Esophagus squamous epithelium (tissue), 5 donors: ENCODE data around the gene RTEL1. TPM values are rescaled to one million over a fixed set of nuclear protein-coding genes. Genes with fewer than 3 reads are reported as not detected.

Experiments
- DNase-seq: peaks from one replicate; lab custom pipeline; 2025; lab: John Stamatoyannopoulos, UW
- H3K27ac ChIP-seq, 4 donors: fragments of 200-600 bp; sonication (generic); one replicate each; pipeline ENCODE4 v1.5.1; 2016 to 2019; ENCODE audit warnings: mild to moderate bottlenecking in 1 of 4
- H3K27me3 ChIP-seq, 4 donors: fragments of 200-600 bp; sonication (generic); 1 replicate in 3 of 4; 2 replicates in 1 of 4; pipeline versions ENCODE4 v1.5.1 to v1.6.0; 2017 to 2021; ENCODE audit warnings: antibody characterized with exemption in 1 of 4
- H3K36me3 ChIP-seq, 3 donors: fragments of 200-600 bp; sonication (generic); one replicate each; pipeline ENCODE4 v1.5.1; 2016 to 2019
- H3K4me1 ChIP-seq, 3 donors: fragments of 200-600 bp; sonication (generic); one replicate each; pipeline ENCODE4 v1.5.1; 2017 to 2019
- H3K4me3 ChIP-seq, 4 donors: fragments of 200-600 bp; sonication (generic); 1 replicate in 3 of 4; 2 replicates in 1 of 4; pipeline ENCODE4 v1.5.1; 2016 to 2019; ENCODE audit warnings: mild to moderate bottlenecking in 2 of 4, moderate library complexity in 1 of 4
- H3K9me3 ChIP-seq, 3 donors: fragments of 200-600 bp; sonication (generic); one replicate each; pipeline ENCODE4 v1.5.1; 2016 to 2019
- CTCF ChIP-seq, 6 experiments: fragments of 450-650 bp in 4 of 6; fragments of 200-600 bp in 2 of 6; sonication (generic) in 2 of 6; IDR thresholded peaks; one replicate each; pipeline ENCODE4 v1.5.1; 2016 to 2019; ENCODE audit warnings: antibody characterized with exemption in 6 of 6, mild to moderate bottlenecking in 4 of 6, moderate library complexity in 4 of 6
- POLR2A ChIP-seq, 4 donors: fragments of 450-650 bp; IDR thresholded peaks; one replicate each; pipeline ENCODE4 v1.6.1; 2017; ENCODE audit warnings: antibody characterized with exemption in 4 of 4, mild to moderate bottlenecking in 4 of 4, moderate library complexity in 3 of 4
- WGBS, 2 donors: methylation state at CpG; one replicate each; pipeline ENCODE4 v1.1.5; 2018; 5-methylcytosine and 5-hydroxymethylcytosine counted together
- intact Hi-C: fragments of 100-400 bp; cut with DNase I; formaldehyde crosslinking; loops from one replicate; pipeline ENCODE4 v1.15.0; 2022
- total RNA-seq, 4 donors: library from RNA; depleted of rRNA; stranded (reverse); fragments of >200 nt; gene quantifications; one replicate each; pipeline ENCODE4 v1.1.0, GENCODE V29; 2016
- donor health status: DM: yes; HTN: yes; CAD: no.

The RTEL1 gene
- total RNA-seq, 4 donors from 2014 or later: 6.4 to 22.7 (median 12.8) TPM

DNA sequence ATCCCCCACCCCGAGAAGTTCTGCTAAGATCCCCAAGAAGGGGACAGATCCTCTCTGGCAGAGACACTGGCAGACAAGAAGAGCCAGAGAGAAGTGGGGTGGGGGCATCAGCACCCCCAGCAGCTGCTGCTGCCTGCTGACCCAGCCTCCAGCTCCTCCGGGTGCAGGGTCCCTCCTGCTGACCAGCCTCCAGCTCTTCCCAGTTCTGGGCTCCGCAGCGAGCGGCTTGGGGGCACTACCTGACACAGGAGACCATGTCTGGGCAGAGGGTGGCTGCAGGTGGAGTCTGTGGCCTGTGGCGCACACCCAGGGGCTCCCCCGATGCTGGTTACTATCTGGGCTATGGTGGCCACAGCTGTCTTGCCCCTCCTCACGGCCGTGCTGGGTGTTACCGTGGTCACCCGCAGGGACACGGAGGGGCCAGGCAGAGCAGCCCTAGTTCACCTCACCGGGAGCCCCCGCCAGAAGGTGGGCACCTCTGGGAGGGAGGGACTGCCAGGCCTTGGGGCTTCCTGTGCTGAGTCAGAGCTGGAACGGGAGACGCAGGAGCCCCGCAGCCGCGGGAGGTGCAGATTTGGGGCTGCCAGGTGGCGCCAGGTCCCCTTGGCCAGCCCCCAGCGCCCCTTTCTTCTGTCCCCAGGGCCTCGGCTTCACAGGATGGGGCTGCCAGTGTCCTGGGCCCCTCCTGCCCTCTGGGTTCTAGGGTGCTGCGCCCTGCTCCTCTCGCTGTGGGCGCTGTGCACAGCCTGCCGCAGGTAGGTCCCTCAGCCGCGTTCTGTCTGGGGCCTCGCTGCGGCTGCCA, 79.0 kb downstream of the RTEL1 start:
- TF ChIP-seq POLR2A (IDR thresholded peaks at IDR 0.05) (no peak), CTCF (IDR thresholded peaks at IDR 0.05) (no peak)
- no peaks in the 10 kb centered on the region for H3K27me3 ChIP-seq
- no peaks in the 10 kb centered on the region for H3K9me3 ChIP-seq
- peak overlapping the region; percentile 51 to 90 (median 63) for H3K27ac ChIP-seq
- intact Hi-C loops: loop anchor here (5.0 kb wide), 1 partner anchor 200 kb away; the partner anchor contains the start of gene PTK6
- 38% methylated on average over 4 of the region's 30 CpGs; no CpG with 5 or more reads in 1 of the 2 donors for WGBS, 2 donors
- H3K4me3 ChIP-seq: peak overlapping the region; percentile 31 to 64 (median 47)
- H3K36me3 ChIP-seq: peaks cover 0 to 42% (median 17%) of the 10 kb centered on the region in 3 donors
- peaks cover 44 to 58% (median 45%) of the 10 kb centered on the region in 3 donors for H3K4me1 ChIP-seq
- DNase-seq: no peak

DNA sequence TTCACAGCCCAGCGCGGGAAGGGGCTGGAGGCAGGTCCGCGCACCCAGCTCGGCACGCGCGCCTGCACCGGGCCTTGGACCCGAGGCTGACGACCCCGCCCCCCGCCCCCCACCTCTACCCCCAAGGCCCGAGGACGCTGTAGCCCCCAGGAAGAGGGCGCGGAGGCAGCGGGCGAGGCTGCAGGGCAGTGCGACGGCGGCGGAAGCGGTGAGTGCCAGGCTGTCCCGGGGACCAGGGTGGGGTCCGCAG, 79.5 kb downstream of the RTEL1 start:
- no peak for DNase-seq
- Histone ChIP-seq H3K9me3 (no peaks in the 10 kb centered on the region), H3K36me3 (peaks cover 0 to 47% (median 22%) of the 10 kb centered on the region in 3 donors), H3K4me1 (peaks cover 45 to 63% (median 46%) of the 10 kb centered on the region in 3 donors), H3K27me3 (no peaks in the 10 kb centered on the region), H3K4me3 (peak overlapping the region; percentile 31 to 64 (median 47)), H3K27ac (peak overlapping the region; percentile 51 to 90 (median 63))
- TF ChIP-seq CTCF (IDR thresholded peaks at IDR 0.05) (no peak), POLR2A (IDR thresholded peaks at IDR 0.05) (no peak)
- intact Hi-C loops: loop anchor here (5.0 kb wide), 1 partner anchor 200 kb away; the partner anchor contains the start of gene PTK6
- WGBS, 2 donors: no CpG with 5 or more reads among the region's 26 CpGs

GRCh38 chr20:63737945-63738686, 80.0 kb downstream of the RTEL1 start:
- H3K36me3 ChIP-seq: peaks cover 0 to 50% (median 27%) of the 10 kb centered on the region in 3 donors
- no peaks in the 10 kb centered on the region for H3K27me3 ChIP-seq
- DNase-seq: no peak
- 0% methylated on average over 1 of the region's 43 CpGs; no CpG with 5 or more reads in 1 of the 2 donors for WGBS, 2 donors
- intact Hi-C loops: loop anchor here (5.0 kb wide), 1 partner anchor 201 kb away; the partner anchor contains the start of gene PTK6
- peaks cover 45 to 68% (median 46%) of the 10 kb centered on the region in 3 donors for H3K4me1 ChIP-seq
- H3K9me3 ChIP-seq: no peaks in the 10 kb centered on the region
- no peak for TF ChIP-seq POLR2A (IDR thresholded peaks at IDR 0.05)
- no peak for TF ChIP-seq CTCF (IDR thresholded peaks at IDR 0.05)
- H3K27ac ChIP-seq: peak overlapping the region; percentile 75 to 93 (median 88)
- peak overlapping the region; percentile 31 to 77 (median 54) for H3K4me3 ChIP-seq

DNA sequence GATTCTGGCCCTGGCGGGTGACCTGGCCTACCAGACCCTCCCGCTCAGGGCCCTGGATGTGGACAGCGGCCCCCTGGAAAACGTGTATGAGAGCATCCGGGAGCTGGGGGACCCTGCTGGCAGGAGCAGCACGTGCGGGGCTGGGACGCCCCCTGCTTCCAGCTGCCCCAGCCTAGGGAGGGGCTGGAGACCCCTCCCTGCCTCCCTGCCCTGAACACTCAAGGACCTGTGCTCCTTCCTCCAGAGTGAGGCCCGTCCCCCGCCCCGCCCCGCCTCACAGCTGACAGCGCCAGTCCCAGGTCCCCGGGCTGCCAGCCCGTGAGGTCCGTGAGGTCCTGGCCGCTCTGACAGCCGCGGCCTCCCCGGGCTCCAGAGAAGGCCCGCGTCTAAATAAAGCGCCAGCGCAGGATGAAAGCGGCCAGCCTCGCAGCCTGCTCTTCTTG, 80.6 kb downstream of the RTEL1 start:
- Histone ChIP-seq H3K27me3 (no peaks in the 10 kb centered on the region), H3K4me1 (peaks cover 45 to 68% (median 46%) of the 10 kb centered on the region in 3 donors), H3K36me3 (peaks cover 4 to 50% (median 25%) of the 10 kb centered on the region in 3 donors), H3K9me3 (no peaks in the 10 kb centered on the region), H3K27ac (peak overlapping the region; percentile 75 to 93 (median 88)), H3K4me3 (peak overlapping the region; percentile 34 to 77 (median 54))
- WGBS, 2 donors: 40% methylated on average over 2 of the region's 26 CpGs; no CpG with 5 or more reads in 1 of the 2 donors
- TF ChIP-seq POLR2A (IDR thresholded peaks at IDR 0.05): no peak
- no peak for TF ChIP-seq CTCF (IDR thresholded peaks at IDR 0.05)
- DNase-seq: no peak
- intact Hi-C loops: loop anchor here (5.0 kb wide), 1 partner anchor 201 kb away; the partner anchor contains the start of gene PTK6
